Loucy (cell line): Measurements from ENCODE around the gene KIRREL3.

Experiments used
- H2AFZ ChIP-seq: fragments of 200-600 bp; sonication (generic); 2 replicates; pipeline ENCODE4 v1.6.0; 2016; ENCODE audit warnings: antibody characterized with exemption, mild to moderate bottlenecking, low read length, moderate library complexity
- H3F3A ChIP-seq: fragments of 200-600 bp; 2 replicates; pipeline ENCODE4 v1.6.0; 2016; ENCODE audit warnings: antibody characterized with exemption, low read depth, mild to moderate bottlenecking
- H3K27me3 ChIP-seq: fragments of 200-600 bp; sonication (generic); 2 replicates; pipeline ENCODE4 v1.6.1; 2014; ENCODE audit warnings: low read length, mild to moderate bottlenecking; ENCODE audit not compliant: insufficient read depth, poor library complexity, severe bottlenecking
- H3K36me3 ChIP-seq: fragments of 200-600 bp; sonication (generic); 2 replicates; pipeline ENCODE4 v1.6.1; 2016; ENCODE audit warnings: low read length; ENCODE audit not compliant: insufficient read depth
- H3K4me1 ChIP-seq: fragments of 200-600 bp; sonication (generic); 2 replicates; pipeline ENCODE4 v1.5.1; 2014; ENCODE audit warnings: low read length, mild to moderate bottlenecking; ENCODE audit not compliant: insufficient read depth, poor library complexity, severe bottlenecking
- H3K4me2 ChIP-seq: fragments of 200-600 bp; sonication (generic); 2 replicates; pipeline ENCODE4 v1.6.0; 2014; ENCODE audit warnings: antibody characterized with exemption, low read length, low read depth, mild to moderate bottlenecking; ENCODE audit not compliant: poor library complexity, severe bottlenecking
- H3K4me3 ChIP-seq: fragments of 200-600 bp; sonication (generic); 2 replicates; pipeline ENCODE4 v1.5.1; 2014; ENCODE audit warnings: low read length, mild to moderate bottlenecking, mixed read lengths; ENCODE audit not compliant: poor library complexity, severe bottlenecking
- H3K79me2 ChIP-seq: fragments of 200-600 bp; sonication (generic); 2 replicates; pipeline ENCODE4 v1.6.1; 2014; ENCODE audit warnings: low read length; ENCODE audit not compliant: insufficient read depth
- H3K9ac ChIP-seq: fragments of 200-600 bp; sonication (generic); 2 replicates; pipeline ENCODE4 v1.6.0; 2014; ENCODE audit warnings: mild to moderate bottlenecking, low read depth, low read length, moderate library complexity; ENCODE audit not compliant: poor library complexity, severe bottlenecking
- H3K9me2 ChIP-seq: fragments of 200-600 bp; sonication (generic); replicated peaks from 2 replicates; pipeline ENCODE4 v1.6.1; 2016; ENCODE audit warnings: low read depth, low read length, mixed read lengths
- H3K9me3 ChIP-seq: fragments of 200-600 bp; sonication (generic); 2 replicates; pipeline ENCODE4 v1.6.1; 2014; ENCODE audit warnings: mild to moderate bottlenecking, antibody characterized with exemption, low read length, low read depth; ENCODE audit not compliant: insufficient read depth
- H4K20me1 ChIP-seq: fragments of 200-600 bp; sonication (generic); 2 replicates; pipeline ENCODE4 v1.6.0; 2014; ENCODE audit warnings: antibody characterized with exemption, low read length, mild to moderate bottlenecking; ENCODE audit not compliant: insufficient read depth, poor library complexity, severe bottlenecking
- CTCF ChIP-seq: fragments of 200-600 bp; sonication (generic); conservative IDR thresholded peaks from 2 replicates; pipeline ENCODE4 v1.5.1; 2014; ENCODE audit warnings: mild to moderate bottlenecking, antibody characterized with exemption, low read length
- EZH2phosphoT487 ChIP-seq: fragments of 200-600 bp; IDR thresholded peaks from 2 replicates; pipeline ENCODE4 v1.6.1; 2018; ENCODE audit warnings: antibody characterized with exemption, mild to moderate bottlenecking, moderate library complexity, borderline replicate concordance

The KIRREL3 gene

GRCh38 chr11:126510621-126511370 lies 489.8 kb downstream of the KIRREL3 start:
- no peaks in the 10 kb centered on the region for H3K4me1 ChIP-seq
- no peak overlapping the region for H2AFZ ChIP-seq
- no peaks in the 10 kb centered on the region for H3F3A ChIP-seq
- H3K4me2 ChIP-seq: no peak overlapping the region
- H3K79me2 ChIP-seq: no peaks in the 10 kb centered on the region
- H3K27me3 ChIP-seq: no peaks in the 10 kb centered on the region
- no peak for TF ChIP-seq EZH2phosphoT487
- TF ChIP-seq CTCF: no peak
- no peak overlapping the region for H3K9ac ChIP-seq
- no peaks in the 10 kb centered on the region for H4K20me1 ChIP-seq
- H3K36me3 ChIP-seq: no peaks in the 10 kb centered on the region
- no peaks in the 10 kb centered on the region for H3K9me3 ChIP-seq
- no peaks in the 10 kb centered on the region for H3K9me2 ChIP-seq
- no peak overlapping the region for H3K4me3 ChIP-seq

- H3K9me2 ChIP-seq: no peaks in the 10 kb centered on the region
Observed at GRCh38 chr11:126507646-126508045, 492.9 kb downstream of the KIRREL3 start.

GRCh38 chr11:126506789-126507188 lies 493.8 kb downstream of the KIRREL3 start:
- Histone ChIP-seq H3K36me3 (no peaks in the 10 kb centered on the region), H3K27me3 (no peaks in the 10 kb centered on the region)
- TF ChIP-seq CTCF (no peak), EZH2phosphoT487 (no peak)

More at GRCh38 chr11:126507646-126508045, 492.9 kb downstream of the KIRREL3 start:
- no peaks in the 10 kb centered on the region for H3K27me3 ChIP-seq
- no peaks in the 10 kb centered on the region for H3K4me1 ChIP-seq
- no peak overlapping the region for H3K4me3 ChIP-seq
- no peaks in the 10 kb centered on the region for H4K20me1 ChIP-seq
- no peak overlapping the region for H3K4me2 ChIP-seq
- no peak overlapping the region for H2AFZ ChIP-seq
- H3K36me3 ChIP-seq: no peaks in the 10 kb centered on the region
- H3K9ac ChIP-seq: no peak overlapping the region
- no peaks in the 10 kb centered on the region for H3K9me3 ChIP-seq
- TF ChIP-seq CTCF: no peak
- TF ChIP-seq EZH2phosphoT487: no peak
- H3F3A ChIP-seq: no peaks in the 10 kb centered on the region
- H3K79me2 ChIP-seq: no peaks in the 10 kb centered on the region

More at GRCh38 chr11:126506789-126507188, 493.8 kb downstream of the KIRREL3 start:
- no peaks in the 10 kb centered on the region for H3K9me3 ChIP-seq
- no peak overlapping the region for H2AFZ ChIP-seq
- no peaks in the 10 kb centered on the region for H3K9me2 ChIP-seq
- no peak overlapping the region for H3K9ac ChIP-seq
- H3F3A ChIP-seq: no peaks in the 10 kb centered on the region
- no peak overlapping the region for H3K4me3 ChIP-seq
- no peaks in the 10 kb centered on the region for H3K4me1 ChIP-seq
- no peaks in the 10 kb centered on the region for H3K79me2 ChIP-seq
- H3K4me2 ChIP-seq: no peak overlapping the region
- H4K20me1 ChIP-seq: no peaks in the 10 kb centered on the region
